Endodermal cell (in vitro differentiated cells): Measurements from ENCODE around the gene IRX2. TPM values are rescaled to one million over a fixed set of nuclear protein-coding genes. Genes with fewer than 3 reads are reported as not detected.

Source experiments
- DNase-seq: peaks from one replicate; pipeline ENCODE4 v3.0.0-alpha.2; 2017
- H3K27ac ChIP-seq: 2 replicates; pipeline ENCODE4 v1.5.1; 2013; ENCODE audit warnings: mild to moderate bottlenecking, low read depth, low read length, moderate library complexity
- H3K27me3 ChIP-seq: 2 replicates; pipeline ENCODE4 v1.6.1; 2013; ENCODE audit warnings: mild to moderate bottlenecking, low read length, moderate library complexity; ENCODE audit not compliant: insufficient read depth, control insufficient read depth, poor library complexity, severe bottlenecking
- H3K36me3 ChIP-seq: 2 replicates; pipeline ENCODE4 v1.7.0; 2013; ENCODE audit warnings: mild to moderate bottlenecking, low read length, moderate library complexity; ENCODE audit not compliant: control insufficient read depth, insufficient read depth
- H3K4me1 ChIP-seq: one replicate; pipeline ENCODE4 v1.7.0; 2013; ENCODE audit warnings: low read length; ENCODE audit not compliant: control insufficient read depth, insufficient read depth
- H3K4me3 ChIP-seq: 2 replicates; pipeline ENCODE4 v1.5.1; 2013; ENCODE audit warnings: mild to moderate bottlenecking, low read length, moderate library complexity
- H3K9ac ChIP-seq: 2 replicates; pipeline ENCODE4 v1.6.1; 2013; ENCODE audit warnings: mild to moderate bottlenecking, low read length, moderate library complexity; ENCODE audit not compliant: poor library complexity, severe bottlenecking; ENCODE audit errors: extremely low read depth
- H3K9me3 ChIP-seq: 2 replicates; pipeline ENCODE4 v1.6.1; 2013; ENCODE audit warnings: mild to moderate bottlenecking, low read length, moderate library complexity; ENCODE audit not compliant: control insufficient read depth
- H3K27ac Mint-ChIP-seq: 2 replicates; pipeline ENCODE4 v1.8.0; 2020; ENCODE audit warnings: mixed read lengths
- H3K27me3 Mint-ChIP-seq: 2 replicates; pipeline ENCODE4 v1.8.0; 2021; ENCODE audit warnings: mild to moderate bottlenecking, mixed read lengths; ENCODE audit not compliant: insufficient read depth
- H3K36me3 Mint-ChIP-seq: 2 replicates; pipeline ENCODE4 v1.8.0; 2020; ENCODE audit warnings: low read depth, mixed read lengths
- H3K4me1 Mint-ChIP-seq: 2 replicates; pipeline ENCODE4 v1.8.0; 2020; ENCODE audit warnings: mixed read lengths
- H3K4me3 Mint-ChIP-seq: 2 replicates; pipeline ENCODE4 v1.8.0; 2020; ENCODE audit warnings: mild to moderate bottlenecking, moderate library complexity, mixed read lengths
- H3K9me3 Mint-ChIP-seq: 2 replicates; pipeline ENCODE4 v1.8.0; 2020; ENCODE audit warnings: mild to moderate bottlenecking, mixed read lengths
- CTCF ChIP-seq: fragments of 200-600 bp; sonication (generic); conservative IDR thresholded peaks from 2 replicates; pipeline ENCODE4 v1.5.0; 2021; ENCODE audit warnings: antibody characterized with exemption, mild to moderate bottlenecking
- WGBS, 2 experiments: methylation state at CpG; one replicate each; pipeline versions ENCODE4 v1.1.5 to v1.1.7; 2013; ENCODE audit warnings: missing lambda C conversion rate in 2 of 2, mixed read lengths in 1 of 2; ENCODE audit not compliant: insufficient coverage in 1 of 2, insufficient read length in 1 of 2; 5-methylcytosine and 5-hydroxymethylcytosine counted together
- total RNA-seq, 2 donors: library from RNA; stranded (reverse); fragmentation: NEBNext Ultra II Directional in 1 of 2; extraction: Animal tissue kit (Norgen Biotek cat#: 25700) in 1 of 2; gene quantifications; 2 replicates in 1 of 2; 3 replicates in 1 of 2; pipeline ENCODE4 v1.2.1, GENCODE V29; 2021

Gene IRX2
- total RNA-seq, 2 donors from 2014 or later, result 4.2 to 6.9 TPM

DNA sequence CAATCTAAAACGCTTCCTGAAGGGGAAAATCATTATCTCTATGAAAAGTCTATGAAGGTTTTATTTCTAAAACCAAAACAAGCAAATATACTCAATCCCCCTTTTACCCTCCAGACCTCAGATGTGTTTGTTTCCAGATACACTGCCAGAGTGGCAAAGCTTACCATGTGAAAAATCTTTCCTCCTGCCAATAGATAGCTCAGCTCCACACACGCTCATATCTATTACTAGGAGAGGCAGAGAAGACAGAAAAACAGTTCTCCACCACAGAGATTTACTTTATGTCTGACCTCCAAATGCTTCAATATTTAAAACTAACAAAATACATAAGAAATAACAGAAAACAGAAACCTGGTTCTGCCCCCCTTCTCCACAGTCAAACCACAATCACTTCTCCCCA lies 7.0 kb downstream of the IRX2 start:
- 86% methylated on average over 2 of the region's 2 CpGs; no CpG with 5 or more reads in 1 of the 2 experiments for WGBS, 2 experiments
- H3K27ac Mint-ChIP-seq, result no peak overlapping the region
- Histone ChIP-seq H3K9me3 (no peaks in the 10 kb centered on the region), H3K27ac (no peak overlapping the region), H3K36me3 (peaks cover 32% of the 10 kb centered on the region), H3K4me1 (no peaks in the 10 kb centered on the region), H3K9ac (no peak overlapping the region), H3K4me3 (no peak overlapping the region), H3K27me3 (peaks cover 53% of the 10 kb centered on the region)
- peaks cover 2% of the 10 kb centered on the region for H3K9me3 Mint-ChIP-seq
- H3K4me3 Mint-ChIP-seq, result no peak overlapping the region
- H3K27me3 Mint-ChIP-seq, result peaks cover 79% of the 10 kb centered on the region
- no peak for TF ChIP-seq CTCF
- peaks cover 4% of the 10 kb centered on the region for H3K4me1 Mint-ChIP-seq
- H3K36me3 Mint-ChIP-seq, result peaks cover 23% of the 10 kb centered on the region
- peak; percentile 8 for DNase-seq

DNA sequence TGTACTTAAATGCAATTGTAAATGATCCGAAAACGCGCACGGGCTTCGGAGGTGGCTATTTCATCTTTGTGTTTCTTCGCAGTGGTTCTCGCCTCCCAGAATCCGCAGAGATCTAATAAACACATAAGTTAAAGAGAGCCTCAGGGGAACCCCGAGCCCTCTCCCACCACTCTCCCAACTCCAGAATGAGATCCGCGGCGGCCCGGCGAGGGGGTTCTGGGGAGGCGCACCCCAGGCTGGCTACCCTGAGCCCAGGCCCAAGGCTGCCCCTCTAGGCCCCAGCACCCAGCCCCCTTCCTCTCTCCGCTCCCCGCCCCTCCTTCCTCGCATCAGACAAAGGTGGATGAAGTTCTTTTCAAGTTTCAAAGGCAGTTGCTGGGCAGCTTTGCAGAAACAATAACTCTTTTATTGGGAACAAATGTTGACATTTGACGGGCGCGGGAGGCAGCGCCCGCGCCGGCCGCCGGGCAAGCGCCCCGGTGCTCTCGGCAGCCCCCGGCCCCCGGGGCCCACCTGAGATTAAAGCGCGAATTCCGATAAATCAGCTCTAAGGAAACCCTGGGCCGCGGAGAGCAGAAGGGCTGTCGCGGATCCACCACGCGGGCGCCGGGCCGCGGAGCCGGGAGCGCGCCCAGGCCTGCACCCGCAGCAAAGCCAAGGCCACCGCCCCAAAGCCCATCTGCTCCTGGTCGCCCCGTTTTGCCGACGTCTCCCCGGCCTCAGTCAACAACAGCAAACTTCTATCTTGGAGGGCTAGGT lies 8.4 kb downstream of the IRX2 start:
- Histone ChIP-seq H3K4me1 (no peaks in the 10 kb centered on the region), H3K9ac (no peak overlapping the region), H3K27ac (no peak overlapping the region), H3K9me3 (no peaks in the 10 kb centered on the region), H3K4me3 (no peak overlapping the region), H3K36me3 (peaks cover 32% of the 10 kb centered on the region), H3K27me3 (peaks cover 67% of the 10 kb centered on the region)
- Mint-ChIP-seq H3K4me3 (peak overlapping the region; percentile 11), H3K27ac (no peak overlapping the region), H3K9me3 (no peaks in the 10 kb centered on the region), H3K27me3 (peaks cover 89% of the 10 kb centered on the region), H3K4me1 (peaks cover 4% of the 10 kb centered on the region), H3K36me3 (peaks cover 19% of the 10 kb centered on the region)
- no peak for TF ChIP-seq CTCF
- 62 to 74% methylated on average over 28 to 55 of the region's 55 CpGs for WGBS, 2 experiments
- peak; percentile 67 for DNase-seq

DNA sequence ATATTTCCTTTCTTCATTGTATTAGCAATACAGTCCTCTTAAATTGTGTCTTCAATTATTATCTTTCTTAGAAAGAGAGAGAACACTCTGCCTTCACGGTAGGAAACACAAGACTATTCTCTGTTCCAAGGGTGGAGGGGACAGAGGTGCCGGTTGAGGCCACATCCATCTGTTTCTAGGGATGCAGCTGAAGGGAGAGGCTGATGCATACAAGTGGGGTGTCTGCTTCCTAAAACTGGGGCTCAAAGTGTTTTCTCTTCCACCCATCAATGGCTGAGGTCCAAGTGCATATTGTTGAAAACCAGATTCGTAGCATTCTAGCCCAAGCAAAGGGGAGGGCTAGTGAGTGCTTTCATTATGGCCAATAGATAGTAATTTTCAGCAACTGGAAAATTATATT lies 9.5 kb downstream of the IRX2 start:
- Mint-ChIP-seq H3K9me3 (no peaks in the 10 kb centered on the region), H3K27ac (no peak overlapping the region), H3K4me1 (peaks cover 4% of the 10 kb centered on the region), H3K4me3 (no peak overlapping the region), H3K27me3 (peaks cover 93% of the 10 kb centered on the region), H3K36me3 (peaks cover 13% of the 10 kb centered on the region)
- Histone ChIP-seq H3K9ac (no peak overlapping the region), H3K9me3 (no peaks in the 10 kb centered on the region), H3K4me3 (no peak overlapping the region), H3K27me3 (peaks cover 78% of the 10 kb centered on the region), H3K4me1 (no peaks in the 10 kb centered on the region), H3K36me3 (peaks cover 27% of the 10 kb centered on the region), H3K27ac (no peak overlapping the region)
- WGBS, 2 experiments, result 82% methylated on average over 3 of the region's 3 CpGs; no CpG with 5 or more reads in 1 of the 2 experiments
- DNase-seq, result peak; percentile 17
- TF ChIP-seq CTCF, result no peak
